GM21825 (cell line): ENCODE measurements around the gene RAP1A.
"Not testable (repeated sequence)": the region's sequence is repeated elsewhere in the genome, so short reads cannot be mapped to it uniquely, and the experiment has no call there.

Experiments
- ATAC-seq: cut with Tn5 transposase; IDR thresholded peaks from one replicate; pipeline ENCODE4 v1.9.1; 2021; ENCODE audit warnings: mild to moderate bottlenecking, moderate library complexity; ENCODE audit not compliant: unreplicated experiment

Gene RAP1A

GRCh38 chr1:111597426-111597825 lies 22.2 kb upstream of the RAP1A start:
- ATAC-seq, result no peak

GRCh38 chr1:111598544-111598943 lies 21.0 kb upstream of the RAP1A start:
- no peak for ATAC-seq

- ATAC-seq, result peak; percentile 1
Observed at GRCh38 chr1:111599781-111600693, 19.6 kb upstream of the RAP1A start.

GRCh38 chr1:111600886-111601386 lies 18.7 kb upstream of the RAP1A start:
- peak; percentile 56 for ATAC-seq

GRCh38 chr1:111602302-111602701 lies 17.3 kb upstream of the RAP1A start:
- no peak for ATAC-seq

- no peak for ATAC-seq
Observed at GRCh38 chr1:111602974-111603373, 16.6 kb upstream of the RAP1A start.

GRCh38 chr1:111603979-111604378 lies 15.6 kb upstream of the RAP1A start:
- peak; percentile 42 for ATAC-seq

GRCh38 chr1:111604931-111605330 lies 14.7 kb upstream of the RAP1A start:
- ATAC-seq, result no peak

- ATAC-seq, result no peak
Observed at GRCh38 chr1:111605576-111605975, 14.0 kb upstream of the RAP1A start.

GRCh38 chr1:111606457-111607215 lies 13.0 kb upstream of the RAP1A start:
- not testable (repeated sequence) for ATAC-seq

- not testable (repeated sequence) for ATAC-seq
Observed at GRCh38 chr1:111608528-111608927, 11.1 kb upstream of the RAP1A start.

- no peak for ATAC-seq
Observed at GRCh38 chr1:111611986-111612385, 7.6 kb upstream of the RAP1A start.

GRCh38 chr1:111615870-111616715 lies 3.5 kb upstream of the RAP1A start:
- peak; percentile 47 for ATAC-seq

GRCh38 chr1:111618081-111618480 lies 1.5 kb upstream of the RAP1A start:
- ATAC-seq, result no peak

GRCh38 chr1:111618961-111619634 lies 491 bp upstream of the RAP1A start:
- ATAC-seq, result peak; percentile 3

GRCh38 chr1:111620441-111620971 lies 917 bp downstream of the RAP1A start:
- ATAC-seq, result no peak

- ATAC-seq, result no peak
Observed at GRCh38 chr1:111621050-111621449, 1.5 kb downstream of the RAP1A start.

- no peak for ATAC-seq
Observed at GRCh38 chr1:111622166-111622565, 2.6 kb downstream of the RAP1A start.

- no peak for ATAC-seq
Observed at GRCh38 chr1:111624382-111624781, 4.8 kb downstream of the RAP1A start.

- no peak for ATAC-seq
Observed at GRCh38 chr1:111625276-111625675, 5.7 kb downstream of the RAP1A start.
